Hippocampal formation (tissue), 2 donors: ENCODE results near the gene SKIL.

ENCODE experiments used
- DNase-seq, 2 donors: peaks; one replicate each; lab custom pipeline; 2025; lab: John Stamatoyannopoulos, UW

SKIL gene

DNA sequence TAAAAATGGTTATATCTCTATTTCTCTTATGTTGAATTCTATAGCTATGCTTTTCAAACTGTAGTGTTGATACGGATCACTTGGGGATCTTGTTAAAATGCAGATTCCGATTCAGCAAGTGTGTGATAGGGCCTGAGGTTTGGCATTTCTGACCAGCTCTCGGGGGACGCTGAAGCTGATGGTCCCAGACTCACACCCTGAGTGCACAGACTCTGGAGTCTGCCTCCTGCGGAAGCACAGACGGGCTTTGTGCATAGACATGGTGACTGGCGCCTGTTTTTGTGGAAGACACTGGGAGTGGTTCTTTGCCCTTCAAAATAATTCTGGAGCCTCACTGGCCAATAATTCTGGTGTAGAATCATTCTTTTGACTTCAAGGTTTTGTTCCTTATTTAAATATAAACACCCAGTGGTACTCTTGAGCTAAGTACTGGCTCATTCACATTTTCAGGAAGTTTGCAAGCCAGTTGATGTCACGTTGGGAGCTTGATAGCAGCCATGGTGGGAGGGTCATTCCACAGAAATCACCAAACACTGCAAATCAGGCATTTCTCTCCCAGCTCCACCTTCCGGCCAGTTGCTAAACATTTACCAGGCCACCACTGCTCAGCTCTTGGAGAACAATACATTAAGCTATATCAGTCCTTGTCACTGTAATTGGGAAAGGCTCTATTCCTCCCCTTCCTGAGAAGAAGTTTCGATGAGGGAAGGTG lies 80.3 kb downstream of the SKIL start:
- peak in 1 of 2 donors; percentile 29 for DNase-seq

DNA sequence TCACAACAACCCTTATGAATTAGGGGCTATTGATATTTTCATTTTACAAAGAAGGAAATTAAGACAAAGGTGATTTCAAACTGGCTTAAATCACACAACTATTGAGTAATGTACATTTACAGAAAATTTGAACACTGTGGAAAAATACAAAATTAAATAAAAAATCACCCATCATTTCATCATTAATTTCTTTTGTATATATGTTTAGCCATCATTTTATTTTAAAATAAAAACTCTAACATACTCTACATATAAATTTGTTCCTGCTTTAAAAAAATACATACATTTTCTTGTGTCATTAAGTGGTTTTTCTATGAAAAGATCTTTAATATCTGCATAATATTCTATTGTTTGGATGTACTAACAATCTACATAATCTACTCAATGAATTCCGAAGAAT lies 81.3 kb downstream of the SKIL start:
- DNase-seq: no peak

DNA sequence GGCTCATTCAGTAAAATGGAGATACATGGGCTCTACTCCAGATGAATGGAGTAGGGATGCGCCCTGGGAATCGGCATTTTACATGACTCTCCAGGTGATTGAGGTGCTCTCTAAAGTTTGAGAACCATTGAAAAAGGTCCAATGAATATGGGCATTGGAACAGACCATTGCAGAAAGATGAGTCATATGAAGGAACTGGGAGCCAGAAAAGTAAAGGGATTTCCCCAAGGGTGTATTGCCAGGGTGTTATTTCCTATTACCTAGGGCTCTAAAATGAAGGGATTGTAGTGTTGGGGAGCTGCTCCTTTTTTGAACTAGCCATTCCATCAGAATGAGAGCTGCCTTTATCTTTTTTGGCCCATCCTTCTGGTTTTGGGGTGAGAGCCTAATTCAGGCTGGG lies 82.8 kb downstream of the SKIL start:
- DNase-seq: no peak

GRCh38 chr3:170441412-170441811 lies 83.9 kb downstream of the SKIL start:
- DNase-seq: no peak

DNA sequence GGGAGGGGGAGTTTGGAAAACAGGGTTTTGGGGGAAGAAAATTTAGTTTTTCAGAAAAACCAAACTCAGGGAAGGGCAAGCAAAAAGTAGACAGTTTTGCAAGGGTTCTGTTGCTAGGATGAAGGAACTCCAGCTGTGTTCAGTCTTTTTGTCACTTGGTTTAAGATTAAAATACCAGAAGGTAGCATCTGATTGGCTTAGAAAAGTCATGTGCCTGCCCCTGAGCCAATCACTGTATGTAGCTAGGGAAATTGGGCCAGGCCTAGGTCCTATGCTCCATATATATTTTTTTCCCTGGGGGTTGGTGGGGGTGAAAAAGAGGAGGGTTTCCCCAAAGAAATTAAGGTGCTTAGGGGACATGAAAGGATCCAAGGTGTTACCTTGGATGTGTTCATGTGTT lies 85.4 kb downstream of the SKIL start:
- no peak for DNase-seq

GRCh38 chr3:170443457-170443856 lies 85.9 kb downstream of the SKIL start:
- no peak for DNase-seq
